T-cell (primary cell): ENCODE data around the gene CDR2. TPM values are rescaled to one million over a fixed set of nuclear protein-coding genes. Genes with fewer than 3 reads are reported as not detected.

Experiments used
- ATAC-seq, 4 experiments: fragments of 200-7000 bp in 3 of 4; fragments of 150-1000 bp in 1 of 4; cut with Tn5 transposase; replicated peaks in 1 of 4; 1 replicate in 3 of 4; 2 replicates in 1 of 4; pipeline ENCODE4 v1.10.0; 2021; ENCODE audit warnings: moderate library complexity in 3 of 4, mild to moderate bottlenecking in 2 of 4, moderate number of reproducible peaks in 1 of 4
- CTCF ChIA-PET, 2 donors: fragments of 300-600 bp; sonication (Branson Sonifier 250); formaldehyde crosslinking; loops; one replicate each; lab custom pipeline; 2022; ENCODE audit warnings: antibody characterized with exemption in 2 of 2; lab: Charles Lee
- POLR2A ChIA-PET, 2 donors: fragments of 300-600 bp; sonication (Branson Sonifier 250); formaldehyde crosslinking; loops; one replicate each; lab custom pipeline; 2022; ENCODE audit warnings: antibody characterized with exemption in 2 of 2; lab: Charles Lee
- DNase-seq, 35 experiments: peaks; one replicate each; pipeline versions ENCODE4 v3.0.0 to v3.0.0-alpha.2; 2013 to 2023
- H3K27ac ChIP-seq: one replicate; pipeline ENCODE4 v1.5.1; 2013; ENCODE audit warnings: low read length
- H3K27me3 ChIP-seq, 2 experiments: replicated peaks in 1 of 2; 1 replicate in 1 of 2; 2 replicates in 1 of 2; pipeline versions ENCODE4 v1.6.1 to v1.7.0; 2013; ENCODE audit warnings: low read length in 1 of 2, mixed read lengths in 1 of 2; ENCODE audit not compliant: control insufficient read depth in 2 of 2, insufficient read depth in 2 of 2; ENCODE audit errors: extremely low read depth in 1 of 2
- H3K36me3 ChIP-seq, 2 donors: 1 replicate in 1 of 2; 2 replicates in 1 of 2; pipeline versions ENCODE4 v1.6.1 to v1.7.0; 2013; ENCODE audit warnings: low read length in 1 of 2; ENCODE audit not compliant: control insufficient read depth in 2 of 2, insufficient read depth in 1 of 2; ENCODE audit errors: extremely low read depth in 1 of 2
- H3K4me1 ChIP-seq, 2 experiments: 1 replicate in 1 of 2; 2 replicates in 1 of 2; pipeline versions ENCODE4 v1.6.1 to v1.7.0; 2013; ENCODE audit warnings: low read length in 2 of 2, mixed read lengths in 1 of 2; ENCODE audit not compliant: insufficient read depth in 2 of 2, control insufficient read depth in 1 of 2; ENCODE audit errors: extremely low read depth in 1 of 2
- H3K4me3 ChIP-seq, 2 donors: 1 replicate in 1 of 2; 2 replicates in 1 of 2; pipeline versions ENCODE4 v1.5.1 to v1.7.0; 2013; ENCODE audit warnings: mild to moderate bottlenecking in 2 of 2, low read length in 1 of 2, moderate library complexity in 1 of 2; ENCODE audit not compliant: control insufficient read depth in 1 of 2; ENCODE audit errors: extremely low read depth in 1 of 2
- H3K9me3 ChIP-seq: 2 replicates; pipeline ENCODE4 v1.7.0; 2013
- H3K27ac Mint-ChIP-seq, 2 donors: one replicate each; pipeline ENCODE4 v1.8.0; 2020 to 2021; ENCODE audit warnings: mild to moderate bottlenecking in 2 of 2, mixed read lengths in 2 of 2
- H3K27me3 Mint-ChIP-seq, 2 donors: one replicate each; pipeline ENCODE4 v1.8.0; 2021 to 2022; ENCODE audit warnings: mixed read lengths in 2 of 2
- H3K36me3 Mint-ChIP-seq: one replicate; pipeline ENCODE4 v1.8.0; 2021; ENCODE audit warnings: mixed read lengths
- H3K4me1 Mint-ChIP-seq, 3 donors: one replicate each; pipeline ENCODE4 v1.8.0; 2020 to 2022; ENCODE audit warnings: mixed read lengths in 3 of 3, mild to moderate bottlenecking in 1 of 3
- H3K4me3 Mint-ChIP-seq, 3 donors: one replicate each; pipeline ENCODE4 v1.8.0; 2020 to 2022; ENCODE audit warnings: mild to moderate bottlenecking in 3 of 3, mixed read lengths in 3 of 3, moderate library complexity in 3 of 3
- H3K9me3 Mint-ChIP-seq, 3 donors: one replicate each; pipeline ENCODE4 v1.8.0; 2020 to 2022; ENCODE audit warnings: mixed read lengths in 3 of 3
- WGBS: methylation state at CpG from one replicate; pipeline ENCODE4 v1.1.5; 2013; ENCODE audit warnings: missing lambda C conversion rate; ENCODE audit not compliant: insufficient coverage; 5-methylcytosine and 5-hydroxymethylcytosine counted together
- total RNA-seq, 35 experiments: library from RNA in 6 of 35; stranded (reverse) in 6 of 35; fragments of 120-200 nt in 1 of 35; gene quantifications; one replicate each; pipeline versions ENCODE4 v1.2.1 to v1.2.4 and lab custom pipeline; 2013 to 2026

CDR2 gene
- total RNA-seq, 5 donors from 2014 or later (not counting 1 experiment from before 2014, with no cell fraction given): 58.7 to 97.5 (median 72.6) TPM

DNA sequence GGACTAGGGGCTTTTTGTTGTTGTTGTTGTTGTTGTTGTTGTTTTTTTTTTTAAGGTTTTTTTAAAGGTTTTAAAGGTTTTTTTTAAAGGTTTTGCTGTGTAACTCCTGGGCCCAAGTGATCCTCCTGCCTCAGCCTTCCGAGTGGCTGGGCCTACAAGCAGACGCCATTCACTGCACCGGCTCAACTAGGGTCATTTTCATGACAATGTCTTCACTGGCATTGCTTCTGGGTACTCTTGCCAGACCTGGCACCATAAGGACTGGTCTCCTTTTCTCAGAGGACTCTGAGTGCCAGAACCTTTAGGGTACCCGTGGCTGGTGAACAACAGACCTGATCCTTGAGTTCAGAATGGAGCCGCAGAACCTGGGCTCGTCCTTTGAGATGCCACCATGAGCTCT, 56.8 kb downstream of the CDR2 start:
- H3K9me3 Mint-ChIP-seq: no peaks in the 10 kb centered on the region
- peaks cover 7 to 8% (median 8%) of the 10 kb centered on the region in 3 donors for H3K4me1 Mint-ChIP-seq
- ATAC-seq (no peak), DNase-seq (no peak)
- H3K27ac ChIP-seq: no peak overlapping the region
- H3K36me3 ChIP-seq: peaks cover 28 to 84% of the 10 kb centered on the region in 2 donors
- no peak overlapping the region for H3K4me3 Mint-ChIP-seq
- 99% methylated on average over 6 of the region's 6 CpGs for WGBS
- H3K27me3 ChIP-seq: no peaks in the 10 kb centered on the region
- H3K27me3 Mint-ChIP-seq: no peaks in the 10 kb centered on the region
- no peak overlapping the region for H3K4me3 ChIP-seq
- ChIA-PET CTCF (interaction anchor here (0.7 to 2.1 kb wide), 3 partner anchors 20 to 358 kb away, joined by 3 to 6 read pairs (median 3); partner anchors contain the start of gene POLR3E (in 1 of the 2)), POLR2A (no interaction called here)
- H3K4me1 ChIP-seq: peaks cover 0 to 10% of the 10 kb centered on the region in 2 experiments
- peaks cover 50% of the 10 kb centered on the region for H3K36me3 Mint-ChIP-seq
- no peak overlapping the region for H3K27ac Mint-ChIP-seq
- H3K9me3 ChIP-seq: no peaks in the 10 kb centered on the region

DNA sequence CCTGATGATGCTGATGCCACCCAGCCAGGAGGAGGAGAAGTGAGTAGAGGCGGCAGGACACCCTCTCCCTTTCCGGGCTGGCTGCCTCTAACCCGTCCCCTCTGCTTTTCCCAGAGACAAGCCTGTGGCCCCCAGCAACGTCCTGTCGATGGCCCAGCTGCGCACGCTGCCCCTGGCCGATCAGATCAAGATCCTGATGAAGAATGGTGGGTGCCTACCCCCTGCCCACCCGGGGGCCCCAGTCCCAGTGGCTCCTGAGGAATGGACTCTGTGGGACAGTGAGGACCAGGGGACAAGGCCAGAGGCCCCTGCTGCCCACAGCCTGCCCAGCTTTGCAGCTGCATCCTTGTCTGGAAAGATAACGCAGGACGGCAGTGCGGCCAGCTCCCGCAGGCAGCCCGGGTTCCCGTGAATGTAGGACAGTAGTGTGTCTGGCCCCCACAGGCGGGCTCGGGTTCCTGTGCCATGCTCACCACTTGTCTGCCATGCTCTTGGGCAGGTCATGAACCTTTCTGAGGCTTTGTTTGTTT, 57.4 kb downstream of the CDR2 start:
- ATAC-seq: peak in 1 of 4 experiments; percentile 7
- Mint-ChIP-seq H3K27me3 (no peaks in the 10 kb centered on the region), H3K9me3 (no peaks in the 10 kb centered on the region), H3K27ac (peak overlapping the region in 1 of 2 donors; percentile 52), H3K36me3 (peaks cover 50% of the 10 kb centered on the region), H3K4me1 (peaks cover 7 to 8% (median 8%) of the 10 kb centered on the region in 3 donors), H3K4me3 (no peak overlapping the region)
- Histone ChIP-seq H3K9me3 (no peaks in the 10 kb centered on the region), H3K27ac (no peak overlapping the region), H3K27me3 (no peaks in the 10 kb centered on the region), H3K36me3 (peaks cover 28 to 83% of the 10 kb centered on the region in 2 donors), H3K4me3 (no peak overlapping the region), H3K4me1 (peaks cover 0 to 8% of the 10 kb centered on the region in 2 experiments)
- 93% methylated on average over 16 of the region's 17 CpGs for WGBS
- peak in 1 of 35 experiments; percentile 19 for DNase-seq
- ChIA-PET CTCF (no interaction called here), POLR2A (no interaction called here)

GRCh38 chr16:22316411-22316811, 58.0 kb downstream of the CDR2 start:
- H3K4me3 ChIP-seq: no peak overlapping the region
- WGBS: 91% methylated on average over 8 of the region's 9 CpGs
- POLR2A ChIA-PET: interaction anchor here in 1 of 2 donors (0.6 kb wide), 1 partner anchor 68 kb away, joined by 3 read pairs; no protein-coding TSS in a partner anchor
- Mint-ChIP-seq H3K4me1 (peaks cover 6 to 8% (median 7%) of the 10 kb centered on the region in 3 donors), H3K9me3 (no peaks in the 10 kb centered on the region), H3K4me3 (no peak overlapping the region), H3K36me3 (peaks cover 54% of the 10 kb centered on the region), H3K27ac (no peak overlapping the region), H3K27me3 (no peaks in the 10 kb centered on the region)
- H3K27ac ChIP-seq: no peak overlapping the region
- DNase-seq: peak in 1 of 35 experiments; percentile 24
- H3K27me3 ChIP-seq: no peaks in the 10 kb centered on the region
- H3K9me3 ChIP-seq: no peaks in the 10 kb centered on the region
- CTCF ChIA-PET: no interaction called here
- peak in 1 of 4 experiments; percentile 9 for ATAC-seq
- H3K36me3 ChIP-seq: peaks cover 32 to 83% of the 10 kb centered on the region in 2 donors
- H3K4me1 ChIP-seq: peaks cover 0 to 2% of the 10 kb centered on the region in 2 experiments

DNA sequence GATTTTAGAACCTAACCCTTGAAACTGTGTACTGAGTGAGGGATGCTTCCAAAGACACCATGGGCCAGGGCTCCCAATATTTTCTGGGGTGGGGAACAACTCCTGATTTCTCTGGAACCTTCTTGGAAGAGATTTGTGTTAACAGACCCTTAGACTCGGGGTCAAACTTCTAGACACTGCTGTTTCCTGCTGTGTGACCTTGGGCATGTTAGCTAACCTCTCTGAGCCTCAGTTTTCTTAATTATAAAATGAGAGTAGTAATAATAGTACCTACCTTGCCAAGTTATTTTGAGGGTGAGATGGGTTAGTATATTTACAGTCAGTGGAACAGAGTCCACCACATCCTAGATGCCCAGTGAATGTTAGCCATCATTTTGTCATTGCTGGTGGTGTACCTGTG, 58.4 kb downstream of the CDR2 start:
- WGBS: no CpG with 5 or more reads among the region's 1 CpG
- Histone ChIP-seq H3K9me3 (no peaks in the 10 kb centered on the region), H3K4me1 (no peaks in the 10 kb centered on the region), H3K4me3 (no peak overlapping the region), H3K27me3 (no peaks in the 10 kb centered on the region), H3K27ac (no peak overlapping the region), H3K36me3 (peaks cover 33 to 84% of the 10 kb centered on the region in 2 donors)
- ChIA-PET CTCF (no interaction called here), POLR2A (interaction anchor here in 1 of 2 donors (0.6 kb wide), 1 partner anchor 68 kb away, joined by 3 read pairs; no protein-coding TSS in a partner anchor)
- peaks cover 50% of the 10 kb centered on the region for H3K36me3 Mint-ChIP-seq
- peaks cover 2 to 4% (median 3%) of the 10 kb centered on the region in 3 donors for H3K4me1 Mint-ChIP-seq
- no peak for ATAC-seq
- H3K27ac Mint-ChIP-seq: no peak overlapping the region
- H3K4me3 Mint-ChIP-seq: no peak overlapping the region
- H3K9me3 Mint-ChIP-seq: no peaks in the 10 kb centered on the region
- no peak for DNase-seq
- H3K27me3 Mint-ChIP-seq: no peaks in the 10 kb centered on the region

- POLR2A ChIA-PET: interaction anchor here in 1 of 2 donors (0.6 kb wide), 1 partner anchor 306 kb away, joined by 7 read pairs; no protein-coding TSS in a partner anchor
- no peaks in the 10 kb centered on the region for H3K9me3 Mint-ChIP-seq
- H3K36me3 Mint-ChIP-seq: peaks cover 43% of the 10 kb centered on the region
- CTCF ChIA-PET: no interaction called here
- H3K4me1 Mint-ChIP-seq: no peaks in the 10 kb centered on the region
- no peak overlapping the region for H3K4me3 ChIP-seq
- peaks cover 34 to 81% of the 10 kb centered on the region in 2 donors for H3K36me3 ChIP-seq
- H3K27ac Mint-ChIP-seq: no peak overlapping the region
- H3K27ac ChIP-seq: no peak overlapping the region
- no peak for ATAC-seq
- H3K27me3 Mint-ChIP-seq: no peaks in the 10 kb centered on the region
- no peak for DNase-seq
- no peaks in the 10 kb centered on the region for H3K4me1 ChIP-seq
- 97% methylated on average over 35 of the region's 37 CpGs for WGBS
- no peaks in the 10 kb centered on the region for H3K9me3 ChIP-seq
- no peak overlapping the region for H3K4me3 Mint-ChIP-seq
- H3K27me3 ChIP-seq: no peaks in the 10 kb centered on the region
Measured at GRCh38 chr16:22314661-22315626, 59.5 kb downstream of the CDR2 start.

DNA sequence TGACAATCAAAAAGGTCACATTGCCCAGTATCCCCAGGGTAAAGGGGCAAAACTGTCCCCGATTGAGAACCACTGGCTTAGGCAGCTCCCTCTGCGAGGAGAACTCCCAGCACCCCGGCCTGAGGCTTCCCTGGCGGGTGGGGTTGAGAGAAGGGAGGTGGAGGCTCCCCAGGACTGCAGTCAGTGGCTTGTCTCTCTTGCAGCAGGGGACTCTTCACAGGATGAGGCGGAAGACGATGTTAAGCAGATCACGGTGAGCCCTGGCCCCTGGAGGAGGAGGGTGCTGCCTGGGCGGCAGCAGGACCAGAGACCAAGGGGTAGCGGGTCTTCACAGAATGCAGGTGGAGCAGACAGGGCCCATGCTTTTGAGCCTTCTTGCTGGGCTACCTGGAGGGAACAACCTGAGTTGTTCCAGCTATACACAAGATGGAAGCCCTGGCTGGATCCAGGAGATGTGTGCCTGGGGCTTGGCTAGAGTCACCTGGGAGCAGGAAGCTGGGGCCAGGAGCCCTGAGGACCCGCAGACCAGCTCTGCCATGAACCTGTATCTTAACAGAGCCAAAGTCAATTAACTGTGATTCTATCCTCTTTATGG, 60.4 kb downstream of the CDR2 start:
- peaks cover 42 to 86% of the 10 kb centered on the region in 2 donors for H3K36me3 ChIP-seq
- no peak overlapping the region for H3K4me3 ChIP-seq
- ATAC-seq: no peak
- no peak overlapping the region for H3K27ac ChIP-seq
- Mint-ChIP-seq H3K4me1 (no peaks in the 10 kb centered on the region), H3K4me3 (peak overlapping the region in 1 of 3 donors; percentile 36), H3K27me3 (no peaks in the 10 kb centered on the region), H3K27ac (no peak overlapping the region), H3K9me3 (no peaks in the 10 kb centered on the region), H3K36me3 (peaks cover 41% of the 10 kb centered on the region)
- POLR2A ChIA-PET: interaction anchor here in 1 of 2 donors (0.6 kb wide), 1 partner anchor 305 kb away, joined by 7 read pairs; no protein-coding TSS in a partner anchor
- no peaks in the 10 kb centered on the region for H3K27me3 ChIP-seq
- no peaks in the 10 kb centered on the region for H3K9me3 ChIP-seq
- no peaks in the 10 kb centered on the region for H3K4me1 ChIP-seq
- no peak for DNase-seq
- CTCF ChIA-PET: no interaction called here
- WGBS: 97% methylated on average over 8 of the region's 10 CpGs
